ENCODE measurements around the gene SPACA6.

DNA sequence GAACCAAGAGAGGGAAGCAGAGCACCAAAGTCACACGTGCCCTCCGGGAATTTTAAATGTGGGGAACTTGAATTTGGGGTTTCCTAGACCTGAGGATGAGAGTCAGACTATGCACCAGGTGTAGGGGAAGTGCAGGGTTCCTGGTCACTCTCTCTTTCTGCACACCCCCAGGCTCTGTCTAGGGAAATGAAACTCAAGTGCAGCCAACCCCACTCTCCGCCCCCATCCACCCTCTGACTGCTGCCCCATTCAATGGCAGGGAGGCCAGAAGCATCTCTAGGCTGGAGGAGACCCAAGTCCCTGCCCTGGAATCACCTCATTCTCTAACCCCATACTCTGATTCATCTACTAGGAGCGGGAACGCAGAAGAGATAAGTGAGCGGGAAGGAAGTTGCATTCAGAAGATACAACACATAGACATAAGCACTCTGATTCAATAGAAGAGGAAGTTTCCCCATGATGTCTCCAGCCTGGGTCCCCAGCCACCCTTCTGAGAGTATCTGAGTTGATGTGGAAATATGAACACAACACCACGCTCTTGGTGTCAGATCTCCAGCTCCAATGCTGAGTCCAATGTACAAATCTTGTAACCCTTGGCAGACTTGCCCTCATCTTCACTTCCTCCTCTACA lies 41.8 kb upstream of the SPACA6 start:
- no peak for TF ChIP-seq CTCF (conservative IDR thresholded peaks at IDR 0.05 in 1 of 2, IDR thresholded peaks at IDR 0.05 in 1 of 2; ENCODE audit: extremely low read depth in 1 of 2, insufficient read depth in 1 of 2, low read depth in 1 of 2, low read length in 2 of 2)
- no peak for TF ChIP-seq EZH2 (IDR thresholded peaks at IDR 0.05; ENCODE audit: borderline replicate concordance, low read length)
